Inflammatory macrophage treated with lipopolysaccharide for 4 hours (primary cell): Measurements from ENCODE around the gene CEP85L.

Source experiments
- DNase-seq: peaks from one replicate; pipeline ENCODE4 v3.0.0-alpha.2; 2020

The CEP85L gene

GRCh38 chr6:118659513-118660217 lies 8.3 kb upstream of the CEP85L start:
- no peak for DNase-seq

GRCh38 chr6:118656847-118657451 lies 5.6 kb upstream of the CEP85L start:
- DNase-seq: no peak

- DNase-seq: no peak
Observed at GRCh38 chr6:118652051-118652615, 742 bp upstream of the CEP85L start.

- DNase-seq: no peak
Observed at GRCh38 chr6:118650582-118651281, 659 bp downstream of the CEP85L start.

- peak; percentile 46 for DNase-seq
Observed at GRCh38 chr6:118649918-118650581, 1.3 kb downstream of the CEP85L start.

GRCh38 chr6:118648866-118649554 lies 2.4 kb downstream of the CEP85L start:
- no peak for DNase-seq

- DNase-seq: no peak
Observed at GRCh38 chr6:118646977-118647376, 4.4 kb downstream of the CEP85L start.

- no peak for DNase-seq
Observed at GRCh38 chr6:118645395-118645794, 6.0 kb downstream of the CEP85L start.

GRCh38 chr6:118644007-118644406 lies 7.4 kb downstream of the CEP85L start:
- no peak for DNase-seq

- no peak for DNase-seq
Observed at GRCh38 chr6:118641042-118641441, 10.3 kb downstream of the CEP85L start.

- DNase-seq: peak; percentile 14
Observed at GRCh38 chr6:118639054-118639964, 12.1 kb downstream of the CEP85L start.

- no peak for DNase-seq
Observed at GRCh38 chr6:118638288-118638687, 13.1 kb downstream of the CEP85L start.

GRCh38 chr6:118635909-118636735 lies 15.3 kb downstream of the CEP85L start:
- no peak for DNase-seq

- no peak for DNase-seq
Observed at GRCh38 chr6:118632359-118632758, 19.0 kb downstream of the CEP85L start.

- DNase-seq: no peak
Observed at GRCh38 chr6:118630923-118631322, 20.5 kb downstream of the CEP85L start.

- no peak for DNase-seq
Observed at GRCh38 chr6:118630067-118630466, 21.3 kb downstream of the CEP85L start.

- no peak for DNase-seq
Observed at GRCh38 chr6:118627724-118628123, 23.7 kb downstream of the CEP85L start.

GRCh38 chr6:118625833-118626232 lies 25.6 kb downstream of the CEP85L start:
- DNase-seq: no peak

GRCh38 chr6:118621799-118622470 lies 29.5 kb downstream of the CEP85L start:
- no peak for DNase-seq

GRCh38 chr6:118620202-118620601 lies 31.2 kb downstream of the CEP85L start:
- DNase-seq: no peak
